DND-41 (cell line): ENCODE data around the gene KRT80.

Experiments
- EZH2 ChIP-seq: IDR thresholded peaks from 3 replicates; pipeline ENCODE4 v1.6.1; 2012; ENCODE audit warnings: borderline replicate concordance, low read depth, mild to moderate bottlenecking, moderate library complexity, low read length, inconsistent platforms; ENCODE audit not compliant: severe bottlenecking
- TF ChIP-seq, protein P1 (sequence below): IDR thresholded peaks from 2 replicates; pipeline ENCODE4 v1.5.1; 2012; ENCODE audit warnings: borderline replicate concordance, low read length, moderate library complexity, mild to moderate bottlenecking; ENCODE audit not compliant: poor library complexity, severe bottlenecking; ENCODE audit errors: extremely low read depth

DNA sequence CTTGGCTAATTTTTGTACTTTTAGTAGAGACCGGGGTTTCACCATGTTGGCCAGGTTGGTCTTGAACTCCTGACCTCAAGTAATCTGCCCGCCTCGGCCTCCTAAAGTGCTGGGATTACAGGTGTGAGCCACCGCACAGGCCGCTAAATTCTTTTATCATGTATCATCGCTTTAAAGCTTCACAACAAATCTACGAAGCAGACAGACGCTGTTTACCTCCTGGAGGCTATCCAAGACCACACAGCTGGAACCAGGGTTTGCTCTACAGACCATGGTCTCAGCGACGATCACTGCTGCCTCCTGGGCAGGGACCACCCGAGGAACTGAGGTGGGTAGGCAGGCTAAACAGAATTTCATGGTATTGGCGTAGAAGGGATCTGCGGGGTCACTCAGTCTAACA, 27.2 kb downstream of the KRT80 start:
- TF ChIP-seq, protein P1, sequence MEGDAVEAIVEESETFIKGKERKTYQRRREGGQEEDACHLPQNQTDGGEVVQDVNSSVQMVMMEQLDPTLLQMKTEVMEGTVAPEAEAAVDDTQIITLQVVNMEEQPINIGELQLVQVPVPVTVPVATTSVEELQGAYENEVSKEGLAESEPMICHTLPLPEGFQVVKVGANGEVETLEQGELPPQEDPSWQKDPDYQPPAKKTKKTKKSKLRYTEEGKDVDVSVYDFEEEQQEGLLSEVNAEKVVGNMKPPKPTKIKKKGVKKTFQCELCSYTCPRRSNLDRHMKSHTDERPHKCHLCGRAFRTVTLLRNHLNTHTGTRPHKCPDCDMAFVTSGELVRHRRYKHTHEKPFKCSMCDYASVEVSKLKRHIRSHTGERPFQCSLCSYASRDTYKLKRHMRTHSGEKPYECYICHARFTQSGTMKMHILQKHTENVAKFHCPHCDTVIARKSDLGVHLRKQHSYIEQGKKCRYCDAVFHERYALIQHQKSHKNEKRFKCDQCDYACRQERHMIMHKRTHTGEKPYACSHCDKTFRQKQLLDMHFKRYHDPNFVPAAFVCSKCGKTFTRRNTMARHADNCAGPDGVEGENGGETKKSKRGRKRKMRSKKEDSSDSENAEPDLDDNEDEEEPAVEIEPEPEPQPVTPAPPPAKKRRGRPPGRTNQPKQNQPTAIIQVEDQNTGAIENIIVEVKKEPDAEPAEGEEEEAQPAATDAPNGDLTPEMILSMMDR = no peak
- TF ChIP-seq EZH2 = no peak
